Loucy (cell line): ENCODE data around the gene MOB3B.

ENCODE experiments used
- CTCF ChIP-seq: fragments of 200-600 bp; sonication (generic); conservative IDR thresholded peaks from 2 replicates; pipeline ENCODE4 v1.5.1; 2014; ENCODE audit warnings: mild to moderate bottlenecking, antibody characterized with exemption, low read length
- EZH2phosphoT487 ChIP-seq: fragments of 200-600 bp; IDR thresholded peaks from 2 replicates; pipeline ENCODE4 v1.6.1; 2018; ENCODE audit warnings: antibody characterized with exemption, mild to moderate bottlenecking, moderate library complexity, borderline replicate concordance

GRCh38 chr9:27331393-27331792, 198.2 kb downstream of the MOB3B start:
- TF ChIP-seq CTCF: no peak
- no peak for TF ChIP-seq EZH2phosphoT487
